Erythroblast (primary cell): ENCODE results near the gene HTRA3.

Experiments
- GATA1 ChIP-seq: IDR thresholded peaks from 2 replicates; pipeline ENCODE4 v1.6.1; 2011; ENCODE audit warnings: low read depth, mild to moderate bottlenecking, control low read depth, low read length, moderate library complexity
- POLR2A ChIP-seq: IDR thresholded peaks from 2 replicates; pipeline ENCODE4 v1.6.1; 2011; ENCODE audit warnings: mild to moderate bottlenecking, low read length

DNA sequence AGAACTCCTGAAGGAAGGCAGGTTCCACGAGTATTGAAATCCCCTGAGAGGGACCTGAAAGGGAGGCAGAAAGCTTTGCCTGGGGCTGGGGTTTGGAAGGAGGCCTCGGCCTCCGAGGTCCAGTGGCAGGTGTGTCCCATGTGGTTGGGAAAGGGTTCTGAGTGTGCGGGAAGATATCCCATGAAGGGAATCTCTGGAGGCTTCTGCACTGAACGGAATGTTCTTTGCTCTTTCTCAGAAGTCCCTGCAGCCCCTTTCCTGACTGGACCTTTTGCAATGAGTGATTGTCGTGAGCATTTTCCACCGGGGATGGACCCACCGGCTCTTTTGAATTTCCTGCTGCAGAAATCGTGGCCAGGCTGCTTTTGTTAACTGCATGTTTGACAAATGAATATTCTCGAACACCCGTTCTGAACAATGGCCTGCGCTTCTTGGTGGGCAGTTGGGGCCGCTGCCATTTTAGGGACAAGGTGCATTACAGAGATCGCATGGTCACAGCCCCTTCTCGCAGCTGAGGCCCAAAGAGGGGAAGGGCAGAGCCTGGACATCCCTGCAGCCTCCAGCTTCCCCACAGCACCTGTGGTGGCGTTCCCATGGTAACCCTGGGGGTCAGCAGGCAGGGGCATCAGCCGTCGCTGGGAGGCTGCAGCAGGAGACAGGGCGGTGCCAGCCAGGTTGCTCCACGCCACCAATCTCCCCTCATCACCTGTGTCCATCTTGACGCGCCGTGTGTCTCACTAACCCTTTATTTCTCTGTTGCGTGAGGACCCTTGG, 18.3 kb upstream of the HTRA3 start:
- no peak for TF ChIP-seq POLR2A
- no peak for TF ChIP-seq GATA1
